Activated naive CD4-positive, alpha-beta T cell treated with Interleukin-2 at 50 U/mL for 16 hours (primary cell): ENCODE results near the gene NHERF1.

Experiments
- DNase-seq: peaks from one replicate; pipeline ENCODE4 v3.0.0-alpha.2; 2020

The NHERF1 gene

GRCh38 chr17:74748529-74749278, at the start of gene NHERF1:
TSS of gene NHERF1 (plus strand) at chr17:74748628. CDS start at chr17:74748847, 219 bp downstream.
- DNase-seq, result peak; percentile 94

- DNase-seq, result no peak
These were observed 49.2 kb upstream of the NHERF1 start for GRCh38 chr17:74699236-74699635.

GRCh38 chr17:74702116-74702871, 46.1 kb upstream of the NHERF1 start:
- DNase-seq, result no peak

- no peak for DNase-seq
These were observed 45.1 kb upstream of the NHERF1 start for GRCh38 chr17:74703311-74703710.

- no peak for DNase-seq
These were observed 43.9 kb upstream of the NHERF1 start for GRCh38 chr17:74704544-74704943.

- DNase-seq, result no peak
These were observed 37.2 kb upstream of the NHERF1 start for GRCh38 chr17:74711058-74711824.

- DNase-seq, result no peak
These were observed 36.1 kb upstream of the NHERF1 start for GRCh38 chr17:74712301-74712700.

GRCh38 chr17:74712756-74713155, 35.7 kb upstream of the NHERF1 start, which contains the start of gene CD300LF:
TSS of gene CD300LF (minus strand) at chr17:74712923. CDS start at chr17:74712866, 57 bp downstream.
- no peak for DNase-seq

- no peak for DNase-seq
These were observed 35.2 kb upstream of the NHERF1 start for GRCh38 chr17:74713171-74713755.

GRCh38 chr17:74715144-74715543, 33.3 kb upstream of the NHERF1 start:
- DNase-seq, result no peak

GRCh38 chr17:74720506-74720905, 27.9 kb upstream of the NHERF1 start:
- DNase-seq, result no peak

- no peak for DNase-seq
These were observed 25.6 kb upstream of the NHERF1 start for GRCh38 chr17:74722782-74723181.

GRCh38 chr17:74723891-74724290, 24.5 kb upstream of the NHERF1 start:
- DNase-seq, result no peak

GRCh38 chr17:74725111-74725510, 23.3 kb upstream of the NHERF1 start:
- no peak for DNase-seq

- no peak for DNase-seq
These were observed 20.3 kb upstream of the NHERF1 start for GRCh38 chr17:74728033-74728701.

- DNase-seq, result no peak
These were observed 19.7 kb upstream of the NHERF1 start for GRCh38 chr17:74728702-74729075.

- DNase-seq, result no peak
These were observed 19.1 kb upstream of the NHERF1 start for GRCh38 chr17:74729368-74729767.

GRCh38 chr17:74729866-74730265, 18.6 kb upstream of the NHERF1 start:
- no peak for DNase-seq

- DNase-seq, result peak; percentile 57
These were observed 17.7 kb upstream of the NHERF1 start for GRCh38 chr17:74730491-74731346.

- no peak for DNase-seq
These were observed 17.2 kb upstream of the NHERF1 start for GRCh38 chr17:74731347-74731605.

- DNase-seq, result no peak
These were observed 16.2 kb upstream of the NHERF1 start for GRCh38 chr17:74732042-74732867.
